GM21381 (cell line): ENCODE measurements around the gene CTDSP2.
"Not testable (repeated sequence)": the region's sequence is repeated elsewhere in the genome, so short reads cannot be mapped to it uniquely, and the experiment has no call there.

Source experiments
- ATAC-seq: cut with Tn5 transposase; IDR thresholded peaks from one replicate; pipeline ENCODE4 v1.9.1; 2021; ENCODE audit warnings: mild to moderate bottlenecking, moderate library complexity; ENCODE audit not compliant: unreplicated experiment

CTDSP2 gene

DNA sequence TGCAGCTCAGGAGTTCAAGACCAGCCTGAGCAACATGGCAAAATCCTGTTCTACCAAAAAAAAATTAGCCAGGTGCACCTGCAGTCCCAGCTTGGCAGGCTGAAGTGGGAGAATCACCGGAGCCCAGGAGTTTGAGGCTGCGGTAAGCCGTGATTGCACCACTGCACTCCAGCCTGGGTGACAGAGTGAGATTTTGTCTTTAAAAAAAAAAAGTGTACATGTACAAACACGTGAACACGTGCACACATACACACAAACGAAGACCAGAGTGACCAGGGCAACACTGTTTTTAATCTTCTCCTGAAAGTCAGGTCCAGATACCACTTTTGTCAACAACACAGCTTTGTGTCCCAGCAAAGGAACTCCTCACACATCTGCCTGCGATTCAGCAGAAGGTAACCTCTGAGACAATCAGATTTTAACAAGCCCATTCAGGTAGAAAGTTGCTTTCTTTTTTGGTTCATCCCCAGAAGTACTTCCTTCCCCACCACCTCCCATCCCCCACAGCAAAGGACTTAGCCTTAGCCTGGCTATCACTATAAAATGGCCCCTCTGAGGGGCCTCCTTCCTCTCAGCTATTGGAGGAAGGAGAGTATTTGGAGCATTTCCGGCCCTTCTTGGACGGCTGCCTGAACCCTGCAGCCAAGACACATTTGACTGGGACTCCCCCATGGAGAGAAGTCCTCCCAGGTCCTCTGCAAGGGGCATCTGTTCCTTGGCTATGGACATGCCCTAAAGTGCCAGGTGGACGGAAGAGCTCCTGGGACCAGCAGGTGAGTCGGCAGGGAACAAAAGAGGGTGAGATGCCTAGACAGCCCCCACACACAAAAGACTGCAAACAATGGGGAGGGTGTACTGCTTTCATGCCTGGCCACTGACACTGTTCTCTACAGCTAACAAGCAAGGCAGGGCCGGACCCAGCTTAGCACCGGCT is 9.8 kb downstream of the CTDSP2 start:
- ATAC-seq: peak; percentile 53

- ATAC-seq: no peak
These were observed 10.9 kb downstream of the CTDSP2 start for GRCh38 chr12:57835366-57836288.

DNA sequence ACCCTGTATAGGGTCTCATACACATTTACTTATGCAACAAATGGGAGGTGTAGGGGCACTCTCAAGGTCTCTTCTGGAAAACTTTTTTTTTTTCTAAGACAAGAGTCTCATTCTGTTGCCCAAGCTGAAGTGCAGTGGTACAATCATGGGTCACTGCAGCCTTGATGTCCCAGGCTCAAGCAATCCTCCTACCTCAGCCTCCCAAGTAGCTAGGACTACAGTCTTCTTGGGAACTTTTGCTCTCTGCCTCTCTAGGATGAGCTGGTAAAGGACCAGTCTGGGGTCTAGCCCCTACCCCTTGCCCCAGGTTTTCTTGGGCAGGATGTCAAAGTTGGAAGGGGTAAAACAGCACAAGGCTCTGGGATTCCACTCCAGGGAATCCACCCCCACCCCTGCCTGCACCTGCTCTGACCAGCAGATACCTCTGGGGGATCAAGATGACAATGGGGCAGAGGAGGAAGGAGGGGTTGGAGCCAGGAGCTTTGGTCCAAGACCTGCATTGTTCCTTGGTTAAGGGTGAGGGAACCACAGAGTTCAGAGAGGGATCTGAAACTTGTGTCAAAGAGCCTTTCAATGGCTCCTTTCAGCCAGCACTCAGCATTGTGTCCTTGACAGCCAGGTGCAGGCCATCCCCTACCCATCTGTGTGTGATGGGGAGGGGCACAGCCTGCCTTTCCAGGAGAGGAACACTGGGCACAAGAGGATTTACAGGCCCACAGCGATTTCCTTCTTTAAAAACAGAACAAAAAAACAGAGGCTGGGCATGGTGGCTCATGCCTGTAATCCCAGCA is 12.2 kb downstream of the CTDSP2 start:
- no peak for ATAC-seq

DNA sequence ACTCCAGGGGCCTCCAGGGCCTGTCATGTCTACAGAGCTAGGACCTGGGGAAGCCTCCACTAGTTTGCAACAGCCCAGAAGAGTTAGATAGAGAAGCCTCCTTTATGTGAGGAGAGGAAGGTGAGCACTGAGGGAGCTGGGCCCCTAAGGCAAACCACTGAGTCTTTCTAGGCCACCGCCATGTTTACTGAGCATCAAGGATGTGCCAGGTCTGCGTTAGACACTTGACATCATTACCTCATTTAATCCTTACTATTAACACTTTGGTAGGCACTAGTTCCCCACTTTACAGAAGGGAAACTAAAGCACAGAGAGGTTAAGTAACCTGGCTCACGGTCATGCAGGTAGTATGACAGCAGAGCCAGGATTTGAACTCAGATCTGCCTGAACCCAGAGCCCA is 12.9 kb downstream of the CTDSP2 start:
- no peak for ATAC-seq

DNA sequence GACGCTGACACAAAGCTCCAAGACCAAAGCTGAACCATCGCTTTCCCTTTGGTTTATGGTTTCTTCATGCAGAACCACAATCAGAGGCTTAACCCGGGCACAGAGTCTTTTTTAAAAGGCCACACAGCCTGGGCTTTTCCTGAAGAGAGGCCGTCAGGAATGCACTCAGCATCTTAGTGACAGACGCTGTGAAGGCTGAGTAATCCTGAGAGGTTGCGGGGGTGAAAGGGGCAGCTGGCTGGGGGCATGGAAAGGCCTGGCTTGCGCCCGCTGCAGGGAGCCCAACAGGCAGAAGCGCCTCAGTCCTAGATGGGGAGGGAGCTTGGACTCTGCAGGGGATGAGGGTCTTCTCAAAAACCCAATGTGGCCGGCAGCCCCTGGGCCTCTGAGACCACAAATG is 13.6 kb downstream of the CTDSP2 start:
- ATAC-seq: no peak

- ATAC-seq: no peak
These were observed 16.1 kb downstream of the CTDSP2 start for GRCh38 chr12:57830393-57830792.

DNA sequence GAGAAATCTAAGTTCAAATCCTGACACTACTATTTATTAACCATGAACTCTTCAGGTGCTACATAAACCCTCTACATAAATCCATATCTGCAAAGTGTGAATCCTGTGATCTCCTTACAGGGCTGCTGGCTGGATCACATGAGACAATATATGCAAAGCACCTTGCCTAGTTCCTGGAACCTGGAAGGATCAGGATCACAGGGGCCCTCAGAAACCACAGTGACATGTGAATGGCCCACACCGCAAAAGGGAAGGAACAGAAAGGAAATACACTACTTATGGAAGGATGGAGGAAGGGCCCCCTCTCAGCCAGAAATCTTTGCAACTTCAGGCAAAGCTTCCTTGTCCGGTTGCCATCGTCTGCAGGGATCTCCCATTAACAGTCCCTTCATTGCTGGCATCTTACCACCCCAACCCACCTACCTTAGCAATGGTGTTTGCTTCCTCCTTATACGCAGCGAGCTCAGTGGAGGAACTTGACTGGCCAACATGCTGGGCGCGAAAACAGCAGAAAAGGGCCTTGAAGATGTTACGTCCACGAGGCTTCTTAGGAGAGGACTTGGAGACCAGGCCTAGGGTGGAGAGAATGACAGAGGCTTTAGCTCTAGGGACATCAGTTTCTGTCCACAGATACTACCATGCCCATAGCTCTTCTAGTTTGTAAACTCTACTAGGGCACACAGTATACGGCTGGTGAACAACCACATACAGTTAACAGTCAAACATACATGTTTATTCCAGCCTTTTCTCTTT is 17.3 kb downstream of the CTDSP2 start:
- no peak for ATAC-seq

DNA sequence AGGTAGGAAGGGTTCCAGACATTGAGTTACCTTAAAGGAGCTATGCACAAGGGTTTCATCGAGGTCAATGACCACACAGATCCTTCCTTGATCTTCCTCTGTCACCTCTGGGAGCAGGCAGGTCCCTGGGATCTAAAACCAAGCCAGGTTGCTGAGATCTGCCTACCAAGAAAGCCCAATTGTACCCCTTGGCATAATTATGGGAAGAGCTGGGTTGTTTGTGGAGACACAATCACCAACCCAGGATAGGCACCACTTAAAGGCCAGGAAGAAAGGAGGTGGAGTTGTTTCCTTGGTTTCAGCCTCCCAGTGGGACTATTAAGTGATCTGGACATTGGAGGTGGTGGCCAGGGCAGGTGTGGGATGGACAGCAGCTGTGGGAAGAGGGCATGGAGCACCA is 19.6 kb downstream of the CTDSP2 start:
- ATAC-seq: no peak

DNA sequence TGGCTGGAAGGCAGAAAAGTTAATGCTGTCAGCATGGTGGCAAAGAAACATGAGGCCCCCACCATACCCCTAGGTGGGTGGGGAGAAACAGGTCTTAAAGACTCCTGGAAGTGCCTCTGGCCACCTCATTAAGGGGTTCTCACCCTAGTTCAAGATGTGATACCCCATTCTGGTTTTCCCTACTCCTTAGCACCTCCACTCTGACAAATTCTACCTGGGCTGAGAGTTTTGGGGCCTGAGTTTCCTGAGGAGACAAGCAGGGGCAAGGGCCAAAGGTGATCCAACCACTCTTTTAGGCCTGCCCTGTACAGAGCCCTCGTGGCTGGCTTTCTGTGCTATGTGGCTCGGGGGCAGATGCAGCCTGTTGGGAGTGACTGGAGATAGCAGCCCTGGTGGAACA is 20.1 kb downstream of the CTDSP2 start:
- ATAC-seq: no peak

- ATAC-seq: no peak
These were observed 21.1 kb downstream of the CTDSP2 start for GRCh38 chr12:57825451-57825850.

DNA sequence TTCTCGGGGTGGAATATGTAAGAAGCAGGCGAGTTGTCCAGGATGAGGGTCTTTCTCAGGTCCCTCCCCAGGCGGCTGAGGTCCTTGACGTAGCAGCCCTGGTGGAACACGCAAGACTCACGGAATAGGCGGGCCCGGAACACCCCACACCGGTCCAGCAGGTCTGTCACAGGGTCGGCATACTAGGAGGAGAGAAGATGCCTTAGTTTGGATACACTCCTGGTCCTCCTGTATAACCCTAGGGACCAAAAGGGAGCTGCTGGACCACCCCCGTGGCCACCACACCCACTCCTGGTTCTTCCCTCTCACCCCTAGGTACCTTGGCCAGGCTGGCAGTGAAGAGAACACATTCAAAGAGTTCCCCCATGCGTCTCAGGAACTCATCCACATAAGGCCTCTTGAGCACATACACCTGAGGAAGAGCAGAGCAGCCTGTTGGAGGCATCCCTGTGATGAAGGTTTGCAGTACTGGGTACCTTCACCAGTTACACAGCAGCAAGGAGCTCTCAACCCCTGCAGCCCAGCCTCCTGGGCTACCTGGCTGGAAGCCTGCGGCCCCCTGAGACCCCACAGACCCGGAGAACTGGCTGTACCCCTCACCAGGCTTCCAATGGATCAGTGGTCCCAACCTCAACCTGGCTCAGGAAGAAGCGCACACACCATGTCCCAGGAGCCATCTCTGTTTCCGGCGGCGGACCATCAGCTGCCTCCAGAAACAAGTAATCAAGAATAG is 22.5 kb downstream of the CTDSP2 start:
- ATAC-seq: no peak

- no peak for ATAC-seq
These were observed 23.2 kb downstream of the CTDSP2 start for GRCh38 chr12:57823131-57823907.

GRCh38 chr12:57822392-57823130 is 24.0 kb downstream of the CTDSP2 start:
- no peak for ATAC-seq

DNA sequence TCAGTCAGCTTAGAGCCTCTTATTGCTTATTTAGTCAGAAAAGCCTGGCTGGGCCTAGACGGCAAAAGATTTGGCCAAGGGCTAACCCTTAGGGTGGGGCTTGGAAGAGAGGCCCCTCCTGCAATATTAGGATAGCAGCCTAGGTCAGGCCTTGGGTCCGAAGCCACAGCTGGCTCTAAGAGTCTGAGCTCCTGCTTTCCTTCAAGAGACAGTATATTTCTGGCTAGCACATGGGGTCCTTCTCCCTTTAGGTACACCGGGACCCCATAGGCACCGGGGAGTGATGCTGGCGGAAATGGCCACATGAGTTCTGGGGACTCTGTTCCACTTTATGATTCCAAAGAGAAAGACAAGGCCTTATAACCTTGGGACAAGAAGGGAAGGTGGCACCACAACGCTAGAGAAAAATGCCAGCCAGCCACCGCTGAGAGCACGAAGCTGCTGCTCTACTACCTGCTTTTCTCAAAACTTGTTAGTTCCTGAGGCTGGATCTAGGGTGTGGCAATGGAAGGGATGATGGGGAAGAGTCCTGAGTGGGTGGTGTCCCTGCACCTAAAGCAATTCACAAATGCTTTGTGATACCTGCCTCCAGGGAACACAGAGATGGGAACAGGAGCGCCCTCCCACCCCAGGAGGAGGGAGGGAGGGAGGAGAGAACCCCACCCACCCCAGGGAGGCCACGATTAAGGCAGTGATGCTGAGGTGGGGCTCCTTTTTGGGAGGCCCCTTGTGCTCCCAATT is 24.9 kb downstream of the CTDSP2 start:
- no peak for ATAC-seq

- not testable (repeated sequence) for ATAC-seq
These were observed 25.5 kb downstream of the CTDSP2 start for GRCh38 chr12:57821015-57821414.

DNA sequence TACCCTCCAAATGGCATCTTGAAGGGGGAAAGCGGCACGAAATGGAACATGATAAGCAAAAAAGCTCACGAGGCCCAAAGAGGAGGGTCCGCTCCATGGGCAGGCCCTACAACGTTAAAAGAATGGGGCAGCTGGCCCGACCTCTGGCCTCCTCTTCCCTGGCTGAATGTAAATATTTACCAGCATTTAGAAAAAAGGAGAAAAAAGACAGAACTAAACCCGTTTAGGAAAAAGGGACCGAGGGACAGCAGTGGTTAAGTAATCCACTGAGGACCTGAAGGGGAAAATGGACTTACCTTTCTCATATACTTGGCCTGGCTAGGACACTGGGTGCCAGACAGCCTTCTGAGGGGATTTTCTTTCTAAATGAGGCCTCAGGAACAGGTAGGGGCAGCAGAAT is 26.4 kb downstream of the CTDSP2 start:
- not testable (repeated sequence) for ATAC-seq

DNA sequence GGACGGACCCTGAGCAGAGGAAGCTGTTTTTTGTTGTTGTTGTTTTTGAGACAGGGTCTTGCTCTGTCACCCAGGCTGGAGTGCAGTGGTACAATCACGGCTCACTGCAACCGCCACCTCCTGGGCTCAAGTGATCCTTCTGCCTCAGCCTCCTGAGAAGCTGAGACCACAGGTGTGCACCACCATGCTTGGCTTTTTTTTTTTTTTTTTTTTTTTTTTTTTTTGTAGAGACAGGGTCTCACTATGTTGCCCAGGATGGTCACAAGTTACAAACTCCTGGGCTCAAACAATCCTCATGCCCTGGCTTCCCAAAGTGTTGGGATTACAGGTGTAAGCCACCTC is 28.6 kb downstream of the CTDSP2 start:
- not testable (repeated sequence) for ATAC-seq
